WTC11 (cell line): Measurements from ENCODE around the gene MVP. TPM values are rescaled to one million over a fixed set of nuclear protein-coding genes. Genes with fewer than 3 reads are reported as not detected.

Source experiments
- ATAC-seq: fragments of 200-7000 bp; cut with Tn5 transposase; 2 replicates; pipeline ENCODE4 v1.10.0; 2021; ENCODE audit warnings: mild to moderate bottlenecking, moderate library complexity
- CTCF ChIA-PET: fragments of 300-600 bp; sonication (Branson Sonifier 250); formaldehyde crosslinking; loops from one replicate; lab custom pipeline; 2021; ENCODE audit warnings: antibody characterized with exemption; lab: Charles Lee
- POLR2A ChIA-PET: fragments of 350-600 bp; sonication (Branson Sonifier 250); formaldehyde crosslinking; loops from one replicate; lab custom pipeline; 2021; ENCODE audit warnings: antibody characterized with exemption; lab: Charles Lee
- DNase-seq: peaks from one replicate; pipeline ENCODE4 v3.0.0; 2021; ENCODE audit warnings: low spot score
- H3K27ac Mint-ChIP-seq: 2 replicates; pipeline ENCODE4 v1.8.0; 2021; ENCODE audit warnings: mixed read lengths
- H3K27me3 Mint-ChIP-seq: 2 replicates; pipeline ENCODE4 v1.8.0; 2021; ENCODE audit warnings: low read depth, mild to moderate bottlenecking, moderate library complexity, mixed read lengths
- H3K36me3 Mint-ChIP-seq: 2 replicates; pipeline ENCODE4 v1.8.0; 2021; ENCODE audit warnings: mixed read lengths
- H3K4me1 Mint-ChIP-seq: 2 replicates; pipeline ENCODE4 v1.8.0; 2022; ENCODE audit warnings: mixed read lengths
- H3K4me3 Mint-ChIP-seq: 2 replicates; pipeline ENCODE4 v1.8.0; 2021; ENCODE audit warnings: mild to moderate bottlenecking, moderate library complexity, mixed read lengths
- H3K9me3 Mint-ChIP-seq: 2 replicates; pipeline ENCODE4 v1.8.0; 2021; ENCODE audit warnings: mixed read lengths
- AR ChIP-seq: fragments of 250-450 bp; sonication (Bioruptor Pico); IDR thresholded peaks from 2 replicates; pipeline ENCODE4 v1.9.0; 2021; ENCODE audit warnings: mild to moderate bottlenecking
- CDX4 ChIP-seq: fragments of 250-450 bp; sonication (Bioruptor Pico); IDR thresholded peaks from 2 replicates; pipeline ENCODE4 v1.9.0; 2021; ENCODE audit warnings: moderate library complexity, mild to moderate bottlenecking, inconsistent platforms, borderline replicate concordance
- GRHL2 ChIP-seq: fragments of 250-450 bp; sonication (Bioruptor Pico); IDR thresholded peaks from 2 replicates; pipeline ENCODE4 v1.8.0; 2022; ENCODE audit warnings: mild to moderate bottlenecking, moderate library complexity; ENCODE audit not compliant: insufficient replicate concordance, severe bottlenecking
- HMGA2 ChIP-seq: fragments of 250-450 bp; sonication (Bioruptor Pico); IDR thresholded peaks from 2 replicates; pipeline ENCODE4 v1.4.0; 2021; ENCODE audit warnings: mild to moderate bottlenecking, moderate library complexity
- IRF2 ChIP-seq: sonication (generic); formaldehyde crosslinking; IDR thresholded peaks from 2 replicates; pipeline ENCODE4 v1.8.0; 2022; ENCODE audit warnings: low read depth, missing genetic modification reagents, borderline replicate concordance
- RELA ChIP-seq: sonication (generic); formaldehyde crosslinking; IDR thresholded peaks from 2 replicates; pipeline ENCODE4 v1.8.1; 2022; ENCODE audit warnings: missing genetic modification reagents, mild to moderate bottlenecking, borderline replicate concordance
- SMAD3 ChIP-seq: sonication (generic); formaldehyde crosslinking; IDR thresholded peaks from 2 replicates; pipeline ENCODE4 v1.8.0; 2022; ENCODE audit warnings: missing genetic modification reagents, mild to moderate bottlenecking, borderline replicate concordance
- TEAD4 ChIP-seq: sonication (generic); formaldehyde crosslinking; IDR thresholded peaks from 2 replicates; pipeline ENCODE4 v1.8.0; 2022; ENCODE audit warnings: mild to moderate bottlenecking, missing genetic modification reagents
- USF1 ChIP-seq: sonication (generic); formaldehyde crosslinking; IDR thresholded peaks from 2 replicates; pipeline ENCODE4 v1.8.0; 2022; ENCODE audit warnings: mild to moderate bottlenecking, missing genetic modification reagents
- total RNA-seq: library from RNA; stranded (reverse); gene quantifications from 3 replicates; pipeline ENCODE4 v1.2.3, GENCODE V29; 2021
- TF ChIP-seq, protein P1 (sequence below): sonication (generic); formaldehyde crosslinking; IDR thresholded peaks from 2 replicates; pipeline ENCODE4 v1.8.1; 2023; ENCODE audit warnings: mild to moderate bottlenecking, missing genetic modification reagents, borderline replicate concordance
- TF ChIP-seq, protein P2 (sequence below): sonication (generic); formaldehyde crosslinking; IDR thresholded peaks from 2 replicates; pipeline ENCODE4 v1.8.1; 2022; ENCODE audit warnings: missing genetic modification reagents, borderline replicate concordance
- TF ChIP-seq, protein P3 (sequence below): sonication (generic); formaldehyde crosslinking; IDR thresholded peaks from 2 replicates; pipeline ENCODE4 v1.8.0; 2023; ENCODE audit warnings: missing genetic modification reagents, mild to moderate bottlenecking, borderline replicate concordance
- TF ChIP-seq, protein P4 (sequence below): fragments of 250-450 bp; sonication (Bioruptor Pico); IDR thresholded peaks from 2 replicates; pipeline ENCODE4 v1.9.0; 2021; ENCODE audit warnings: mild to moderate bottlenecking, borderline replicate concordance
- TF ChIP-seq, protein P5 (sequence below): sonication (generic); formaldehyde crosslinking; IDR thresholded peaks from 2 replicates; pipeline ENCODE4 v1.8.0; 2022; ENCODE audit warnings: mild to moderate bottlenecking, missing genetic modification reagents

Gene MVP
- total RNA-seq, 1 experiment from 2014 or later = 10.8 TPM

- DNase-seq (no peak), ATAC-seq (no peak)
- no peak overlapping the region for H3K4me3 Mint-ChIP-seq
- peaks cover 4% of the 10 kb centered on the region for H3K4me1 Mint-ChIP-seq
- no peaks in the 10 kb centered on the region for H3K9me3 Mint-ChIP-seq
- peaks cover 4% of the 10 kb centered on the region; the same call in 1 of the 2 replicates for H3K36me3 Mint-ChIP-seq
- no peaks in the 10 kb centered on the region for H3K27me3 Mint-ChIP-seq
- POLR2A ChIA-PET = no interaction called here
- CTCF ChIA-PET = interaction anchor here (0.7 to 2.0 kb wide), 4 partner anchors 24 to 170 kb away, joined by 3 to 11 read pairs (median 6); partner anchors contain the start of gene TAOK2
- H3K27ac Mint-ChIP-seq = no peak overlapping the region
- TF ChIP-seq, protein P1, sequence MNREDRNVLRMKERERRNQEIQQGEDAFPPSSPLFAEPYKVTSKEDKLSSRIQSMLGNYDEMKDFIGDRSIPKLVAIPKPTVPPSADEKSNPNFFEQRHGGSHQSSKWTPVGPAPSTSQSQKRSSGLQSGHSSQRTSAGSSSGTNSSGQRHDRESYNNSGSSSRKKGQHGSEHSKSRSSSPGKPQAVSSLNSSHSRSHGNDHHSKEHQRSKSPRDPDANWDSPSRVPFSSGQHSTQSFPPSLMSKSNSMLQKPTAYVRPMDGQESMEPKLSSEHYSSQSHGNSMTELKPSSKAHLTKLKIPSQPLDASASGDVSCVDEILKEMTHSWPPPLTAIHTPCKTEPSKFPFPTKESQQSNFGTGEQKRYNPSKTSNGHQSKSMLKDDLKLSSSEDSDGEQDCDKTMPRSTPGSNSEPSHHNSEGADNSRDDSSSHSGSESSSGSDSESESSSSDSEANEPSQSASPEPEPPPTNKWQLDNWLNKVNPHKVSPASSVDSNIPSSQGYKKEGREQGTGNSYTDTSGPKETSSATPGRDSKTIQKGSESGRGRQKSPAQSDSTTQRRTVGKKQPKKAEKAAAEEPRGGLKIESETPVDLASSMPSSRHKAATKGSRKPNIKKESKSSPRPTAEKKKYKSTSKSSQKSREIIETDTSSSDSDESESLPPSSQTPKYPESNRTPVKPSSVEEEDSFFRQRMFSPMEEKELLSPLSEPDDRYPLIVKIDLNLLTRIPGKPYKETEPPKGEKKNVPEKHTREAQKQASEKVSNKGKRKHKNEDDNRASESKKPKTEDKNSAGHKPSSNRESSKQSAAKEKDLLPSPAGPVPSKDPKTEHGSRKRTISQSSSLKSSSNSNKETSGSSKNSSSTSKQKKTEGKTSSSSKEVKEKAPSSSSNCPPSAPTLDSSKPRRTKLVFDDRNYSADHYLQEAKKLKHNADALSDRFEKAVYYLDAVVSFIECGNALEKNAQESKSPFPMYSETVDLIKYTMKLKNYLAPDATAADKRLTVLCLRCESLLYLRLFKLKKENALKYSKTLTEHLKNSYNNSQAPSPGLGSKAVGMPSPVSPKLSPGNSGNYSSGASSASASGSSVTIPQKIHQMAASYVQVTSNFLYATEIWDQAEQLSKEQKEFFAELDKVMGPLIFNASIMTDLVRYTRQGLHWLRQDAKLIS (CRISPR knock-in tag) = no peak
- no peak for TF ChIP-seq RELA
- no peak for TF ChIP-seq IRF2 (CRISPR knock-in tag)
- TF ChIP-seq, protein P2, sequence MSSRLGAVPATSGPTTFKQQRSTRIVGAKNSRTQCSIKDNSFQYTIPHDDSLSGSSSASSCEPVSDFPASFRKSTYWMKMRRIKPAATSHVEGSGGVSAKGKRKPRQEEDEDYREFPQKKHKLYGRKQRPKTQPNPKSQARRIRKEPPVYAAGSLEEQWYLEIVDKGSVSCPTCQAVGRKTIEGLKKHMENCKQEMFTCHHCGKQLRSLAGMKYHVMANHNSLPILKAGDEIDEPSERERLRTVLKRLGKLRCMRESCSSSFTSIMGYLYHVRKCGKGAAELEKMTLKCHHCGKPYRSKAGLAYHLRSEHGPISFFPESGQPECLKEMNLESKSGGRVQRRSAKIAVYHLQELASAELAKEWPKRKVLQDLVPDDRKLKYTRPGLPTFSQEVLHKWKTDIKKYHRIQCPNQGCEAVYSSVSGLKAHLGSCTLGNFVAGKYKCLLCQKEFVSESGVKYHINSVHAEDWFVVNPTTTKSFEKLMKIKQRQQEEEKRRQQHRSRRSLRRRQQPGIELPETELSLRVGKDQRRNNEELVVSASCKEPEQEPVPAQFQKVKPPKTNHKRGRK (CRISPR knock-in tag) = no peak
- TF ChIP-seq, protein P3, sequence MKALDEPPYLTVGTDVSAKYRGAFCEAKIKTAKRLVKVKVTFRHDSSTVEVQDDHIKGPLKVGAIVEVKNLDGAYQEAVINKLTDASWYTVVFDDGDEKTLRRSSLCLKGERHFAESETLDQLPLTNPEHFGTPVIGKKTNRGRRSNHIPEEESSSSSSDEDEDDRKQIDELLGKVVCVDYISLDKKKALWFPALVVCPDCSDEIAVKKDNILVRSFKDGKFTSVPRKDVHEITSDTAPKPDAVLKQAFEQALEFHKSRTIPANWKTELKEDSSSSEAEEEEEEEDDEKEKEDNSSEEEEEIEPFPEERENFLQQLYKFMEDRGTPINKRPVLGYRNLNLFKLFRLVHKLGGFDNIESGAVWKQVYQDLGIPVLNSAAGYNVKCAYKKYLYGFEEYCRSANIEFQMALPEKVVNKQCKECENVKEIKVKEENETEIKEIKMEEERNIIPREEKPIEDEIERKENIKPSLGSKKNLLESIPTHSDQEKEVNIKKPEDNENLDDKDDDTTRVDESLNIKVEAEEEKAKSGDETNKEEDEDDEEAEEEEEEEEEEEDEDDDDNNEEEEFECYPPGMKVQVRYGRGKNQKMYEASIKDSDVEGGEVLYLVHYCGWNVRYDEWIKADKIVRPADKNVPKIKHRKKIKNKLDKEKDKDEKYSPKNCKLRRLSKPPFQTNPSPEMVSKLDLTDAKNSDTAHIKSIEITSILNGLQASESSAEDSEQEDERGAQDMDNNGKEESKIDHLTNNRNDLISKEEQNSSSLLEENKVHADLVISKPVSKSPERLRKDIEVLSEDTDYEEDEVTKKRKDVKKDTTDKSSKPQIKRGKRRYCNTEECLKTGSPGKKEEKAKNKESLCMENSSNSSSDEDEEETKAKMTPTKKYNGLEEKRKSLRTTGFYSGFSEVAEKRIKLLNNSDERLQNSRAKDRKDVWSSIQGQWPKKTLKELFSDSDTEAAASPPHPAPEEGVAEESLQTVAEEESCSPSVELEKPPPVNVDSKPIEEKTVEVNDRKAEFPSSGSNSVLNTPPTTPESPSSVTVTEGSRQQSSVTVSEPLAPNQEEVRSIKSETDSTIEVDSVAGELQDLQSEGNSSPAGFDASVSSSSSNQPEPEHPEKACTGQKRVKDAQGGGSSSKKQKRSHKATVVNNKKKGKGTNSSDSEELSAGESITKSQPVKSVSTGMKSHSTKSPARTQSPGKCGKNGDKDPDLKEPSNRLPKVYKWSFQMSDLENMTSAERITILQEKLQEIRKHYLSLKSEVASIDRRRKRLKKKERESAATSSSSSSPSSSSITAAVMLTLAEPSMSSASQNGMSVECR (CRISPR knock-in tag) = no peak
- no peak for TF ChIP-seq SMAD3 (CRISPR knock-in tag)
- no peak for TF ChIP-seq HMGA2 (CRISPR knock-in tag)
- TF ChIP-seq AR (CRISPR knock-in tag) = no peak
- TF ChIP-seq, protein P4, sequence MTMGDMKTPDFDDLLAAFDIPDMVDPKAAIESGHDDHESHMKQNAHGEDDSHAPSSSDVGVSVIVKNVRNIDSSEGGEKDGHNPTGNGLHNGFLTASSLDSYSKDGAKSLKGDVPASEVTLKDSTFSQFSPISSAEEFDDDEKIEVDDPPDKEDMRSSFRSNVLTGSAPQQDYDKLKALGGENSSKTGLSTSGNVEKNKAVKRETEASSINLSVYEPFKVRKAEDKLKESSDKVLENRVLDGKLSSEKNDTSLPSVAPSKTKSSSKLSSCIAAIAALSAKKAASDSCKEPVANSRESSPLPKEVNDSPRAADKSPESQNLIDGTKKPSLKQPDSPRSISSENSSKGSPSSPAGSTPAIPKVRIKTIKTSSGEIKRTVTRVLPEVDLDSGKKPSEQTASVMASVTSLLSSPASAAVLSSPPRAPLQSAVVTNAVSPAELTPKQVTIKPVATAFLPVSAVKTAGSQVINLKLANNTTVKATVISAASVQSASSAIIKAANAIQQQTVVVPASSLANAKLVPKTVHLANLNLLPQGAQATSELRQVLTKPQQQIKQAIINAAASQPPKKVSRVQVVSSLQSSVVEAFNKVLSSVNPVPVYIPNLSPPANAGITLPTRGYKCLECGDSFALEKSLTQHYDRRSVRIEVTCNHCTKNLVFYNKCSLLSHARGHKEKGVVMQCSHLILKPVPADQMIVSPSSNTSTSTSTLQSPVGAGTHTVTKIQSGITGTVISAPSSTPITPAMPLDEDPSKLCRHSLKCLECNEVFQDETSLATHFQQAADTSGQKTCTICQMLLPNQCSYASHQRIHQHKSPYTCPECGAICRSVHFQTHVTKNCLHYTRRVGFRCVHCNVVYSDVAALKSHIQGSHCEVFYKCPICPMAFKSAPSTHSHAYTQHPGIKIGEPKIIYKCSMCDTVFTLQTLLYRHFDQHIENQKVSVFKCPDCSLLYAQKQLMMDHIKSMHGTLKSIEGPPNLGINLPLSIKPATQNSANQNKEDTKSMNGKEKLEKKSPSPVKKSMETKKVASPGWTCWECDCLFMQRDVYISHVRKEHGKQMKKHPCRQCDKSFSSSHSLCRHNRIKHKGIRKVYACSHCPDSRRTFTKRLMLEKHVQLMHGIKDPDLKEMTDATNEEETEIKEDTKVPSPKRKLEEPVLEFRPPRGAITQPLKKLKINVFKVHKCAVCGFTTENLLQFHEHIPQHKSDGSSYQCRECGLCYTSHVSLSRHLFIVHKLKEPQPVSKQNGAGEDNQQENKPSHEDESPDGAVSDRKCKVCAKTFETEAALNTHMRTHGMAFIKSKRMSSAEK = no peak
- TF ChIP-seq TEAD4 = no peak
- TF ChIP-seq, protein P5, sequence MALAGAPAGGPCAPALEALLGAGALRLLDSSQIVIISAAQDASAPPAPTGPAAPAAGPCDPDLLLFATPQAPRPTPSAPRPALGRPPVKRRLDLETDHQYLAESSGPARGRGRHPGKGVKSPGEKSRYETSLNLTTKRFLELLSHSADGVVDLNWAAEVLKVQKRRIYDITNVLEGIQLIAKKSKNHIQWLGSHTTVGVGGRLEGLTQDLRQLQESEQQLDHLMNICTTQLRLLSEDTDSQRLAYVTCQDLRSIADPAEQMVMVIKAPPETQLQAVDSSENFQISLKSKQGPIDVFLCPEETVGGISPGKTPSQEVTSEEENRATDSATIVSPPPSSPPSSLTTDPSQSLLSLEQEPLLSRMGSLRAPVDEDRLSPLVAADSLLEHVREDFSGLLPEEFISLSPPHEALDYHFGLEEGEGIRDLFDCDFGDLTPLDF (CRISPR knock-in tag) = no peak
- no peak for TF ChIP-seq CDX4
- TF ChIP-seq USF1 (CRISPR knock-in tag) = no peak
- no peak for TF ChIP-seq GRHL2 (CRISPR knock-in tag)
Measured at GRCh38 chr16:29871822-29872546, 51.7 kb downstream of the MVP start.
